Measurements from ENCODE around the gene TFDP2. TPM values are rescaled to one million over a fixed set of nuclear protein-coding genes. Genes with fewer than 3 reads are reported as not detected.

TFDP2 gene
- total and polyA plus RNA-seq, 9 of the 15 experiments (the other 6 are each of a cell fraction or from before 2014, with no cell fraction given), result 95.6 to 179 (median 126) TPM

- ChIA-PET POLR2A (interaction anchor here (1.4 kb wide), 1 partner anchor 8 kb away, joined by 3 read pairs; no protein-coding TSS in a partner anchor), CTCF (ENCODE audit: low intra/inter-chr PET ratio) (no interaction called here)
- Histone ChIP-seq H3K4me1 (replicated peaks in 1 of 2; ENCODE audit: control insufficient read depth in 2 of 2, insufficient read depth in 2 of 2, low read length in 2 of 2) (peaks cover 0 to 9% of the 10 kb centered on the region in 2 experiments; a peak in 1 of 5 replicates), H4K20me1 (replicated peaks; ENCODE audit: control insufficient read depth, insufficient read depth, low read length) (no peaks in the 10 kb centered on the region), H3K9me3 (replicated peaks; ENCODE audit: control insufficient read depth, insufficient read depth, low read depth, low read length) (no peaks in the 10 kb centered on the region), H3K27ac (ENCODE audit: extremely low read depth, low read depth, low read length) (no peak overlapping the region), H3K4me2 (ENCODE audit: insufficient read depth, low read length) (no peak overlapping the region), H3K79me2 (ENCODE audit: control insufficient read depth, insufficient read depth, low read length) (peaks cover 9% of the 10 kb centered on the region; the same call in 2 of the 3 replicates), H2AFZ (ENCODE audit: low read depth, low read length) (no peak overlapping the region), H3K36me3 (ENCODE audit: control insufficient read depth, insufficient read depth, low read length) (no peaks in the 10 kb centered on the region), H3K4me3 (no peak overlapping the region), H3K9me1 (ENCODE audit: control insufficient read depth, insufficient read depth, low read length) (no peaks in the 10 kb centered on the region), H3K9ac (ENCODE audit: insufficient read depth in 1 of 2, low read depth in 2 of 2, low read length in 2 of 2) (no peak overlapping the region), H3K27me3 (ENCODE audit: control insufficient read depth in 2 of 2, insufficient read depth in 2 of 2, low read length in 2 of 2) (no peaks in the 10 kb centered on the region)
- intact Hi-C loops (cut with micrococcal nuclease) (no loop called here), in situ Hi-C loops (cut with MboI) (no loop called here)
- DNase-seq (ENCODE audit: extremely low read depth in 1 of 4, low spot score in 3 of 4) (no peak), ATAC-seq (no peak), FAIRE-seq (no peak)
- WGBS (ENCODE audit: insufficient coverage, low coverage, missing lambda C conversion rate), result 29% methylated on average over 3 of the region's 3 CpGs
- TF ChIP-seq CTCF (IDR thresholded peaks at IDR 0.05 in 2 of 3, conservative IDR thresholded peaks at IDR 0.05 in 1 of 3; ENCODE audit: insufficient read depth in 2 of 3, low read depth in 1 of 3, low read length in 3 of 3), result peak in 1 of 3 experiments; percentile 34; a peak in 1 of 6 replicates
- no peak for TF ChIP-seq THAP7 (CRISPR knock-in tag; IDR thresholded peaks at IDR 0.05)
- no TSS peak for BruUV-seq (replicated peaks)
Observed at GRCh38 chr3:142152384-142152783, 3.0 kb upstream of the TFDP2 start.

Data from K562 (cell line).